Ishikawa (cell line): ENCODE data around the gene MEX3C.

Experiments
- EP300 ChIP-seq: IDR thresholded peaks from 2 replicates; pipeline ENCODE4 v1.6.1; 2012; ENCODE audit warnings: borderline replicate concordance
- TEAD4 ChIP-seq: IDR thresholded peaks from 2 replicates; pipeline ENCODE4 v1.6.1; 2012
- YY1 ChIP-seq: IDR thresholded peaks from 2 replicates; pipeline ENCODE4 v1.6.1; 2012; ENCODE audit warnings: low read depth
- TF ChIP-seq, protein P1 (sequence below): IDR thresholded peaks from 2 replicates; pipeline ENCODE4 v1.6.1; 2012; ENCODE audit warnings: low read depth, mild to moderate bottlenecking

DNA sequence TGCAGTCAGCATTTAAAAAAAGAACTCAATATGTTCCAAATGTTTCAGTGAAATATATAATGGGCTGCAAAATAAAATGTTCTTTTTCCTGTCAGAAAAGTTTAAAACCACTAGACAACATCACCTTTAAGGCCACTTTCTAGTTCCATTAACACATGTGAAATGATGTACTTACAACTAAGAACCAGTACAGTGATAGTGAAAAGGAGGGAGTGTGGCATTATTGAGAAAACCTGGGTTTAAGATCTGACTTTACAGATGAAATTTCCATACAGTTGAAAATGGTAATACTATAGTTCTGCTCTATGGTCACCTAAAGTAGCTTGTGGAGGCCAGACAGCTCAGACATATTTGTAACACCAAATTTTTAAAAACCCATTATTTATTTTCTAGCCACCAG, 14.7 kb downstream of the MEX3C start:
- TF ChIP-seq YY1 (no peak), TEAD4 (no peak), EP300 (no peak)
- TF ChIP-seq, protein P1, sequence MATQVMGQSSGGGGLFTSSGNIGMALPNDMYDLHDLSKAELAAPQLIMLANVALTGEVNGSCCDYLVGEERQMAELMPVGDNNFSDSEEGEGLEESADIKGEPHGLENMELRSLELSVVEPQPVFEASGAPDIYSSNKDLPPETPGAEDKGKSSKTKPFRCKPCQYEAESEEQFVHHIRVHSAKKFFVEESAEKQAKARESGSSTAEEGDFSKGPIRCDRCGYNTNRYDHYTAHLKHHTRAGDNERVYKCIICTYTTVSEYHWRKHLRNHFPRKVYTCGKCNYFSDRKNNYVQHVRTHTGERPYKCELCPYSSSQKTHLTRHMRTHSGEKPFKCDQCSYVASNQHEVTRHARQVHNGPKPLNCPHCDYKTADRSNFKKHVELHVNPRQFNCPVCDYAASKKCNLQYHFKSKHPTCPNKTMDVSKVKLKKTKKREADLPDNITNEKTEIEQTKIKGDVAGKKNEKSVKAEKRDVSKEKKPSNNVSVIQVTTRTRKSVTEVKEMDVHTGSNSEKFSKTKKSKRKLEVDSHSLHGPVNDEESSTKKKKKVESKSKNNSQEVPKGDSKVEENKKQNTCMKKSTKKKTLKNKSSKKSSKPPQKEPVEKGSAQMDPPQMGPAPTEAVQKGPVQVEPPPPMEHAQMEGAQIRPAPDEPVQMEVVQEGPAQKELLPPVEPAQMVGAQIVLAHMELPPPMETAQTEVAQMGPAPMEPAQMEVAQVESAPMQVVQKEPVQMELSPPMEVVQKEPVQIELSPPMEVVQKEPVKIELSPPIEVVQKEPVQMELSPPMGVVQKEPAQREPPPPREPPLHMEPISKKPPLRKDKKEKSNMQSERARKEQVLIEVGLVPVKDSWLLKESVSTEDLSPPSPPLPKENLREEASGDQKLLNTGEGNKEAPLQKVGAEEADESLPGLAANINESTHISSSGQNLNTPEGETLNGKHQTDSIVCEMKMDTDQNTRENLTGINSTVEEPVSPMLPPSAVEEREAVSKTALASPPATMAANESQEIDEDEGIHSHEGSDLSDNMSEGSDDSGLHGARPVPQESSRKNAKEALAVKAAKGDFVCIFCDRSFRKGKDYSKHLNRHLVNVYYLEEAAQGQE: no peak
